Hepatocyte (in vitro differentiated cells): ENCODE results near the gene TSNAX.

Experiments used
- EZH2 ChIP-seq: fragments of 200-600 bp; sonication (generic); IDR thresholded peaks from 2 replicates; pipeline ENCODE4 v1.6.1; 2016; ENCODE audit warnings: antibody characterized with exemption, mild to moderate bottlenecking, borderline replicate concordance
- EZH2phosphoT487 ChIP-seq: fragments of 200-600 bp; sonication (generic); IDR thresholded peaks from one replicate; pipeline ENCODE4 v1.6.1; 2018; ENCODE audit warnings: antibody characterized with exemption, mild to moderate bottlenecking, low read depth, moderate library complexity; ENCODE audit not compliant: unreplicated experiment, severe bottlenecking
- TF ChIP-seq, protein P1 (sequence below): fragments of 200-600 bp; sonication (generic); IDR thresholded peaks from 2 replicates; pipeline ENCODE4 v1.5.1; 2016; ENCODE audit warnings: antibody characterized with exemption, mild to moderate bottlenecking; ENCODE audit not compliant: poor library complexity

DNA sequence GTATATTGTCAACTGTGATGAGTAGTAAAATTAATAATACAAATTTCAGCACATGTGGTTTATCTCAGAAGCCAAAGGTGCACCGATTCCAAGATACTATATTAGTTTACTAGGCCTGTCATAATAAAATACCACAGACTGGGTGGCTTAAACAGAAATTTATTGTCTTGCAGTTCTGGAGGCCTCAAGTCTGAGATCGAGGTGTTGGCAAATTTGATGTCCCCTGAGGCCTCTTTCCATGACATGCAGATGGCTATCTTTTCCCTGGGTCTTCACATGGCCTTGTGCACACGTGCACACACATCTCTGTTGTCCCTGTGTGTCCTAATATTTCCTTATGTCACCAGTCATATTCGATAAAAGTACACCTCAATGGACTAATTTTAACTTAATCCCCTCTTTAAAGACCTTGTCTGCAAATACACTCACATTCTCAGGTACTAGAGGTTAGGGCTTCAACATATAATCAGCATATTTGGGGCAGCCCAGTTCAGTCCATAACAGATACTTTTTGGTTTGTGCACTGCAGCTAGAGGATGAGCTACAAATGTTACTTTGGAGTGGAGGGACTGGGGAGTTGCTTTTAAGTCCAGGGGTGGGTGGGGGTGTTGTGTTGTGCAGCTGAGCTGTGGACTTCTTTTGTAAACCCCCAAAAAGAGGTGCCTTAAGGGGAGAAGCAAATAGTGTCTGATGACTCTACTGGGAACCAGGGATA is 21.4 kb downstream of the TSNAX start:
- TF ChIP-seq, protein P1, sequence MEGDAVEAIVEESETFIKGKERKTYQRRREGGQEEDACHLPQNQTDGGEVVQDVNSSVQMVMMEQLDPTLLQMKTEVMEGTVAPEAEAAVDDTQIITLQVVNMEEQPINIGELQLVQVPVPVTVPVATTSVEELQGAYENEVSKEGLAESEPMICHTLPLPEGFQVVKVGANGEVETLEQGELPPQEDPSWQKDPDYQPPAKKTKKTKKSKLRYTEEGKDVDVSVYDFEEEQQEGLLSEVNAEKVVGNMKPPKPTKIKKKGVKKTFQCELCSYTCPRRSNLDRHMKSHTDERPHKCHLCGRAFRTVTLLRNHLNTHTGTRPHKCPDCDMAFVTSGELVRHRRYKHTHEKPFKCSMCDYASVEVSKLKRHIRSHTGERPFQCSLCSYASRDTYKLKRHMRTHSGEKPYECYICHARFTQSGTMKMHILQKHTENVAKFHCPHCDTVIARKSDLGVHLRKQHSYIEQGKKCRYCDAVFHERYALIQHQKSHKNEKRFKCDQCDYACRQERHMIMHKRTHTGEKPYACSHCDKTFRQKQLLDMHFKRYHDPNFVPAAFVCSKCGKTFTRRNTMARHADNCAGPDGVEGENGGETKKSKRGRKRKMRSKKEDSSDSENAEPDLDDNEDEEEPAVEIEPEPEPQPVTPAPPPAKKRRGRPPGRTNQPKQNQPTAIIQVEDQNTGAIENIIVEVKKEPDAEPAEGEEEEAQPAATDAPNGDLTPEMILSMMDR: no peak
- TF ChIP-seq EZH2phosphoT487 (no peak), EZH2 (no peak)
